ENCODE data around the gene SLC9A7.

DNA sequence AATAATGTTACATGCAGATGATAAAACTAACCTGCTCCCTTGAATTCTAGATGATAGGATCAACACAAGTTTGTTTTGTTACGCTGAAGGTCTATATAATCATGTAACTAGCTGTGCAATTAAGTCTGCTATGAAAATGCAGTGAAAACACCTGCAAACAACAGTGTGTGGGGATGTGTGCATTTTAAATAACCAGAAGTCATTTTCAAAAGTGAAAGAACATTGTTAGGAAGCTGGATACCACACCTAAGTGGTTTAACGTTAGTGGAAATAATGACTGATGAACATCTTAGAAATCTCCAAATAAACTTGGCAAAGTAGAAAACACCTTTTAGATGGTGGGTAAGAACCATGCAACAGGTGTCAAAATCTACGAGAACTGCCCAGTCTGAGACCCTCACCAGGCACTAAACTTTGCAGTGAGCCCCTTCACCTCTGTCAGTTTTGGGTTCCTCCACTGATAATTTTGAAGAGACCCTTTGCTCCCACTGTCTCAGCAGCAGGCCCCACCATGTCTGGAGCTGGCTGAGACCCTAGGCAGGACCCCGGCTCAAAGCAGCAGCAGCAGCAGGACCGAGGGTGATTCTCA, 148.8 kb downstream of the SLC9A7 start:
- TF ChIP-seq JUND (CRISPR knock-in tag; IDR thresholded peaks at IDR 0.05) (no peak), ZNF30 (CRISPR knock-in tag; IDR thresholded peaks at IDR 0.05) (no peak), KDM3A (CRISPR knock-in tag; IDR thresholded peaks at IDR 0.05; ENCODE audit: low read depth) (no peak), EZH2 (conservative IDR thresholded peaks at IDR 0.05; ENCODE audit: low read depth, low read length) (no peak), ZNF282 (IDR thresholded peaks at IDR 0.05; ENCODE audit: partially characterized antibody) (no peak), POLR2A (IDR thresholded peaks at IDR 0.05; ENCODE audit: insufficient read depth in 1 of 2, low read depth in 2 of 2, low read length in 2 of 2) (no peak), CCAR2 (optimal IDR thresholded peaks at IDR 0.05; ENCODE audit: low read depth, low read length) (no peak)
- TF ChIP-seq, protein P1, sequence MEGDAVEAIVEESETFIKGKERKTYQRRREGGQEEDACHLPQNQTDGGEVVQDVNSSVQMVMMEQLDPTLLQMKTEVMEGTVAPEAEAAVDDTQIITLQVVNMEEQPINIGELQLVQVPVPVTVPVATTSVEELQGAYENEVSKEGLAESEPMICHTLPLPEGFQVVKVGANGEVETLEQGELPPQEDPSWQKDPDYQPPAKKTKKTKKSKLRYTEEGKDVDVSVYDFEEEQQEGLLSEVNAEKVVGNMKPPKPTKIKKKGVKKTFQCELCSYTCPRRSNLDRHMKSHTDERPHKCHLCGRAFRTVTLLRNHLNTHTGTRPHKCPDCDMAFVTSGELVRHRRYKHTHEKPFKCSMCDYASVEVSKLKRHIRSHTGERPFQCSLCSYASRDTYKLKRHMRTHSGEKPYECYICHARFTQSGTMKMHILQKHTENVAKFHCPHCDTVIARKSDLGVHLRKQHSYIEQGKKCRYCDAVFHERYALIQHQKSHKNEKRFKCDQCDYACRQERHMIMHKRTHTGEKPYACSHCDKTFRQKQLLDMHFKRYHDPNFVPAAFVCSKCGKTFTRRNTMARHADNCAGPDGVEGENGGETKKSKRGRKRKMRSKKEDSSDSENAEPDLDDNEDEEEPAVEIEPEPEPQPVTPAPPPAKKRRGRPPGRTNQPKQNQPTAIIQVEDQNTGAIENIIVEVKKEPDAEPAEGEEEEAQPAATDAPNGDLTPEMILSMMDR (CRISPR knock-in tag; IDR thresholded peaks at IDR 0.05) = no peak

All from HepG2 (cell line).